B cell (primary cell): Measurements from ENCODE around the gene RALGAPA2. TPM values are rescaled to one million over a fixed set of nuclear protein-coding genes. Genes with fewer than 3 reads are reported as not detected.

ENCODE experiments used
- ATAC-seq: fragments of 200-7000 bp; cut with Tn5 transposase; one replicate; pipeline ENCODE4 v1.10.0; 2021; ENCODE audit warnings: low read depth, mild to moderate bottlenecking, moderate number of reproducible peaks, moderate library complexity
- CTCF ChIA-PET: fragments of 350-600 bp; sonication (Branson Sonifier 250); formaldehyde crosslinking; loops from one replicate; lab custom pipeline; 2021; ENCODE audit warnings: antibody characterized with exemption, inconsistent platforms; lab: Charles Lee
- POLR2A ChIA-PET: fragments of 350-600 bp; sonication (Branson Sonifier 250); formaldehyde crosslinking; loops from one replicate; lab custom pipeline; 2021; ENCODE audit warnings: antibody characterized with exemption; lab: Charles Lee
- DNase-seq: peaks from one replicate; pipeline ENCODE4 v3.0.0; 2013
- H2AFZ ChIP-seq: 2 replicates; pipeline ENCODE4 v1.6.1; 2012; ENCODE audit warnings: mild to moderate bottlenecking, low read depth, low read length; ENCODE audit not compliant: insufficient read depth, poor library complexity, severe bottlenecking
- H3K27ac ChIP-seq, 2 donors: 1 replicate in 1 of 2; 2 replicates in 1 of 2; pipeline ENCODE4 v1.5.1; 2012 to 2013; ENCODE audit warnings: low read length in 2 of 2, mild to moderate bottlenecking in 2 of 2, moderate library complexity in 1 of 2
- H3K27me3 ChIP-seq, 4 experiments: fragments of 200-600 bp in 1 of 4; sonication (generic) in 1 of 4; replicated peaks in 1 of 4; 1 replicate in 2 of 4; 2 replicates in 2 of 4; pipeline versions ENCODE4 v1.6.1 to v1.7.0; 2013 to 2016; ENCODE audit warnings: low read length in 3 of 4, mild to moderate bottlenecking in 2 of 4, mixed read lengths in 1 of 4, moderate library complexity in 1 of 4; ENCODE audit not compliant: insufficient read depth in 4 of 4, control insufficient read depth in 3 of 4; ENCODE audit errors: control extremely low read depth in 1 of 4
- H3K36me3 ChIP-seq, 2 experiments: replicated peaks in 1 of 2; 1 replicate in 1 of 2; 2 replicates in 1 of 2; pipeline versions ENCODE4 v1.6.1 to v1.7.1; 2013; ENCODE audit warnings: low read length in 1 of 2; ENCODE audit not compliant: insufficient read depth in 2 of 2, control insufficient read depth in 1 of 2; ENCODE audit errors: control extremely low read depth in 1 of 2, extremely low read depth in 1 of 2
- H3K4me1 ChIP-seq, 2 donors: fragments of 200-600 bp in 1 of 2; sonication (generic) in 1 of 2; 1 replicate in 1 of 2; 2 replicates in 1 of 2; pipeline versions ENCODE4 v1.5.1 to v1.6.1; 2013 to 2017; ENCODE audit warnings: low read length in 2 of 2; ENCODE audit not compliant: control insufficient read depth in 2 of 2, insufficient read depth in 2 of 2
- H3K4me2 ChIP-seq: replicated peaks from 2 replicates; pipeline ENCODE3; 2012; ENCODE audit warnings: mild to moderate bottlenecking, low read depth, low read length; ENCODE audit not compliant: poor library complexity, severe bottlenecking
- H3K4me3 ChIP-seq, 5 experiments: fragments of 200-600 bp in 1 of 5; sonication (generic) in 1 of 5; 1 replicate in 3 of 5; 2 replicates in 2 of 5; pipeline versions ENCODE4 v1.5.1 to v1.7.0; 2011 to 2016; ENCODE audit warnings: low read length in 4 of 5, mild to moderate bottlenecking in 4 of 5, low read depth in 2 of 5, control low read depth in 1 of 5, moderate library complexity in 1 of 5; ENCODE audit not compliant: insufficient read depth in 1 of 5; ENCODE audit errors: control extremely low read depth in 1 of 5, extremely low read depth in 1 of 5
- H3K79me2 ChIP-seq: fragments of 200-600 bp; sonication (generic); one replicate; pipeline ENCODE4 v1.6.0; 2016; ENCODE audit warnings: low read length; ENCODE audit not compliant: control insufficient read depth, insufficient read depth
- H3K9ac ChIP-seq: fragments of 200-600 bp; sonication (generic); 2 replicates; pipeline ENCODE4 v1.6.1; 2017; ENCODE audit warnings: mild to moderate bottlenecking, low read length, moderate library complexity
- H3K9me3 ChIP-seq, 3 donors: one replicate each; pipeline versions ENCODE4 v1.6.1 to v1.7.1; 2013; ENCODE audit warnings: low read length in 2 of 3; ENCODE audit not compliant: control insufficient read depth in 2 of 3, insufficient read depth in 1 of 3; ENCODE audit errors: control extremely low read depth in 1 of 3
- H4K20me1 ChIP-seq: 2 replicates; pipeline ENCODE4 v1.6.0; 2012; ENCODE audit warnings: mild to moderate bottlenecking, low read length; ENCODE audit not compliant: insufficient read depth, control insufficient read depth, poor library complexity, severe bottlenecking
- H3K27ac Mint-ChIP-seq: one replicate; pipeline ENCODE4 v1.8.0; 2021; ENCODE audit warnings: mixed read lengths
- H3K27me3 Mint-ChIP-seq: one replicate; pipeline ENCODE4 v1.8.0; 2021; ENCODE audit warnings: mixed read lengths
- H3K4me1 Mint-ChIP-seq: one replicate; pipeline ENCODE4 v1.8.0; 2021; ENCODE audit warnings: mixed read lengths
- H3K4me3 Mint-ChIP-seq: one replicate; pipeline ENCODE4 v1.8.0; 2021; ENCODE audit warnings: mixed read lengths
- H3K9me3 Mint-ChIP-seq: one replicate; pipeline ENCODE4 v1.8.0; 2022; ENCODE audit warnings: mixed read lengths; ENCODE audit not compliant: insufficient read depth
- EZH2 ChIP-seq: IDR thresholded peaks from 2 replicates; pipeline ENCODE4 v1.6.1; 2012; ENCODE audit warnings: borderline replicate concordance, low read depth, mild to moderate bottlenecking, moderate library complexity, low read length; ENCODE audit not compliant: insufficient read depth, poor library complexity, severe bottlenecking
- WGBS: methylation state at CpG from one replicate; pipeline ENCODE4 v1.1.5; 2013; ENCODE audit warnings: missing lambda C conversion rate; ENCODE audit not compliant: insufficient coverage; 5-methylcytosine and 5-hydroxymethylcytosine counted together
- intact Hi-C: fragments of 100-400 bp; cut with micrococcal nuclease; formaldehyde crosslinking; loops from one replicate; pipeline ENCODE4 v1.10.0; 2022
- polyA plus RNA-seq: library from polyadenylated mRNA; depleted of rRNA; stranded (reverse); fragments of >200 nt; gene quantifications from 2 replicates; pipeline ENCODE4 v1.2.3, GENCODE V29; 2012
- total RNA-seq, 2 donors: library from RNA; stranded (reverse); fragments of 120-200 nt in 1 of 2; gene quantifications; 1 replicate in 1 of 2; 2 replicates in 1 of 2; pipeline versions ENCODE4 v1.2.3 to v1.2.4, GENCODE V29; 2013 to 2022
- TF ChIP-seq, protein P1 (sequence below): fragments of 200-600 bp; IDR thresholded peaks from one replicate; pipeline ENCODE4 v1.8.0; 2022; ENCODE audit warnings: antibody characterized with exemption, mild to moderate bottlenecking

Gene RALGAPA2
- total and polyA plus RNA-seq, 2 donors (not counting 1 experiment from before 2014, with no cell fraction given) = 6.4 to 33.1 TPM

DNA sequence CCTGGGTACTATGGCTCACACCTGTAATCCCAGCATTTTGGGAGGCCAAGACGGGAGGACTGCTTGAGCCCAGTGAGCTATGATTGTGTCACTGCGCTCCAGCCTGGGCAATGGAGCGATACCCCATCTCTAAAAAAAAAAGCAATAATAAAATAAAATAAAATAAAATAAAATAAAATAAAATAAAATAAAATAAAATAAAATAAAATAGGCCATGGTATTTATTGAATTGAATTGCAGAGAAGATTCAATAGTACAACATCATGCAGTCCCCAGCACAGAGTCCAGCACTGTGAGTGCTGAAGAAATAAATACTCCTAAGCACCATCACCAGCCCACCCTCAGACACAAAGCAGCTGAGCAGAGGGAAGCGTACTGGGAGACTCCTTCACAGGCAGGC is 144.7 kb downstream of the RALGAPA2 start:
- H3K27me3 Mint-ChIP-seq = no peaks in the 10 kb centered on the region
- no peaks in the 10 kb centered on the region for H3K79me2 ChIP-seq
- H3K27ac ChIP-seq = no peak overlapping the region
- H3K4me3 Mint-ChIP-seq = no peak overlapping the region
- no peak for TF ChIP-seq EZH2
- TF ChIP-seq, protein P1, sequence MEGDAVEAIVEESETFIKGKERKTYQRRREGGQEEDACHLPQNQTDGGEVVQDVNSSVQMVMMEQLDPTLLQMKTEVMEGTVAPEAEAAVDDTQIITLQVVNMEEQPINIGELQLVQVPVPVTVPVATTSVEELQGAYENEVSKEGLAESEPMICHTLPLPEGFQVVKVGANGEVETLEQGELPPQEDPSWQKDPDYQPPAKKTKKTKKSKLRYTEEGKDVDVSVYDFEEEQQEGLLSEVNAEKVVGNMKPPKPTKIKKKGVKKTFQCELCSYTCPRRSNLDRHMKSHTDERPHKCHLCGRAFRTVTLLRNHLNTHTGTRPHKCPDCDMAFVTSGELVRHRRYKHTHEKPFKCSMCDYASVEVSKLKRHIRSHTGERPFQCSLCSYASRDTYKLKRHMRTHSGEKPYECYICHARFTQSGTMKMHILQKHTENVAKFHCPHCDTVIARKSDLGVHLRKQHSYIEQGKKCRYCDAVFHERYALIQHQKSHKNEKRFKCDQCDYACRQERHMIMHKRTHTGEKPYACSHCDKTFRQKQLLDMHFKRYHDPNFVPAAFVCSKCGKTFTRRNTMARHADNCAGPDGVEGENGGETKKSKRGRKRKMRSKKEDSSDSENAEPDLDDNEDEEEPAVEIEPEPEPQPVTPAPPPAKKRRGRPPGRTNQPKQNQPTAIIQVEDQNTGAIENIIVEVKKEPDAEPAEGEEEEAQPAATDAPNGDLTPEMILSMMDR = no peak
- no peaks in the 10 kb centered on the region for H3K4me1 Mint-ChIP-seq
- no peaks in the 10 kb centered on the region for H3K27me3 ChIP-seq
- no peak overlapping the region for H3K9ac ChIP-seq
- CTCF ChIA-PET = interaction anchor here (0.8 to 2.5 kb wide), 2 partner anchors 208 to 476 kb away, joined by 3 to 15 read pairs; no protein-coding TSS in a partner anchor
- H2AFZ ChIP-seq = no peak overlapping the region
- no peak overlapping the region for H3K4me3 ChIP-seq
- peaks cover 0 to 5% of the 10 kb centered on the region in 2 experiments for H3K36me3 ChIP-seq
- no peaks in the 10 kb centered on the region for H3K9me3 ChIP-seq
- POLR2A ChIA-PET = no interaction called here
- WGBS = no CpG with 5 or more reads among the region's 4 CpGs
- no peak overlapping the region for H3K27ac Mint-ChIP-seq
- DNase-seq (no peak), ATAC-seq (no peak)
- no peaks in the 10 kb centered on the region for H3K9me3 Mint-ChIP-seq
- intact Hi-C loops = loop anchor here (1.0 kb wide), 1 partner anchor 207 kb away; no protein-coding TSS in a partner anchor
- no peak overlapping the region for H3K4me2 ChIP-seq
- no peaks in the 10 kb centered on the region for H4K20me1 ChIP-seq
- no peaks in the 10 kb centered on the region for H3K4me1 ChIP-seq

DNA sequence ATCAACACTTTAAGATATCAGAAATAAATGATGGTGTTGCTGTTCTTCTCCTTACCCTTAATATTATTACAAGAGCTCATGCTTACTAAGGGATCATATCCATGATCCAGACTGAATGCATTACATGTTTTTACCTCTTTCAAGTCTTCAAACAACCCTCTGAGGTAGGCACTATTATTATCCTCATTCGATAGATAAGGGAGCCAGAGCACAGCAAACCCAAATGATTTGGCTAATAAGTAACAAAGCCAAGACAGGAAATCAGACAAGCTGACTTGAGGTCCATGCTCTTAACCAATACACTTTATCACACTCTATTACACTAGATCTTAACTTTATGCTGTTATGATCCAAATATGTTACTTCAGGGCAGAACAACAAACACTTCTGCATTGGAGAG is 145.9 kb downstream of the RALGAPA2 start:
- no peaks in the 10 kb centered on the region for H3K9me3 ChIP-seq
- H3K27me3 ChIP-seq = no peaks in the 10 kb centered on the region
- intact Hi-C loops = no loop called here
- H3K4me1 ChIP-seq = no peaks in the 10 kb centered on the region
- Mint-ChIP-seq H3K27me3 (no peaks in the 10 kb centered on the region), H3K4me1 (no peaks in the 10 kb centered on the region), H3K9me3 (no peaks in the 10 kb centered on the region), H3K4me3 (no peak overlapping the region), H3K27ac (no peak overlapping the region)
- H3K27ac ChIP-seq = no peak overlapping the region
- CTCF ChIA-PET = interaction anchor here (1.1 to 2.0 kb wide), 2 partner anchors 207 to 482 kb away, joined by 5 to 7 read pairs; no protein-coding TSS in a partner anchor
- TF ChIP-seq, protein P1 = no peak
- no peak for TF ChIP-seq EZH2
- H3K36me3 ChIP-seq = peaks cover 0 to 3% of the 10 kb centered on the region in 2 experiments
- WGBS = no CpG with 5 or more reads among the region's 1 CpG
- no peak overlapping the region for H3K4me3 ChIP-seq
- ATAC-seq (no peak), DNase-seq (no peak)
- no peaks in the 10 kb centered on the region for H3K79me2 ChIP-seq
- H4K20me1 ChIP-seq = no peaks in the 10 kb centered on the region
- no peak overlapping the region for H3K9ac ChIP-seq
- no peak overlapping the region for H3K4me2 ChIP-seq
- POLR2A ChIA-PET = no interaction called here
- no peak overlapping the region for H2AFZ ChIP-seq
